Activated CD8-positive, alpha-beta memory T cell treated with anti-CD3 and anti-CD28 coated beads, Interleukin-2, amount 50 U/mL, for 1 hour (primary cell): ENCODE results near the gene PALLD.
"Not testable (repeated sequence)": the region's sequence is repeated elsewhere in the genome, so short reads cannot be mapped to it uniquely, and the experiment has no call there.

Source experiments
- DNase-seq: peaks from one replicate; pipeline ENCODE4 v3.0.0-alpha.2; 2020; ENCODE audit errors: extremely low read depth

The PALLD gene

DNA sequence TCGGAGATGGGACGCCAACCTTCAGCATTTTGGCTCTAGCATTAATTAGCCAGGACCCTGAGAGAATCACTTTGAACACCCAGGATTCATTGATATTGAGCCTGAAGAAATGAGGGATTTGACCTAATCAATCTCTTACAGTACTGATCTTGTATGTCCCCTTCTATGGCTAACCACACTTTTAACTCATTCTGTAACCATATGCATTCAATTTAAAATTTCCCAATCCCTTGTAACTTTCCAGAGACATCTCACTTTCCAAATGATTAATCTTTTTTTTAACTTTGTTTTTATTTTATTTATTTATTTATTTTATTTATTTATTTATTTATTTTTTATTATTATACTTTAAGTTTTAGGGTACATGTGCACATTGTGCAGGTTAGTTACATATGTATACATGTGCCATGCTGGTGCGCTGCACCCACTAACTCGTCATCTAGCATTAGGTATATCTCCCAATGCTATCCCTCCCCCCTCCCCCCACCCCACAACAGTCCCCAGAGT lies 205.8 kb downstream of the PALLD start:
- DNase-seq = not testable (repeated sequence)

DNA sequence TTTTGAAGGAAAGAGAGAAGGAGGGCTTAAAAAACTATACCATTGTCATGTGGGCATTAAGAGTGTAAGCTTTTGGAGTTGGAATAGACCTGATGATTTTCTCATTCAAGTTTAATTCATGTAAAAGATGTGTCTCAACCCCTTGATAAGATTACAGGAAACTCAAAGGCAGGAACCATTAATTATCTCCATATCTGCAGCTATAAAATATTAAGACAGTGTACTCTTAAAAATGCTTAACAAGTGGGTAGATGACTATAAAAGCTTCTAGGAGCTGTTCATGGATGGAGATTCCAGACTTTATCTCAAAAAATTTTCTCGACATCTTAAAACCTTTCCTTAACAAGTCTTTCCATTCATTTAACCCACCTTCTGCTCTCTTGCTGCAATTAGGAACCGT lies 208.3 kb downstream of the PALLD start:
- DNase-seq = no peak

DNA sequence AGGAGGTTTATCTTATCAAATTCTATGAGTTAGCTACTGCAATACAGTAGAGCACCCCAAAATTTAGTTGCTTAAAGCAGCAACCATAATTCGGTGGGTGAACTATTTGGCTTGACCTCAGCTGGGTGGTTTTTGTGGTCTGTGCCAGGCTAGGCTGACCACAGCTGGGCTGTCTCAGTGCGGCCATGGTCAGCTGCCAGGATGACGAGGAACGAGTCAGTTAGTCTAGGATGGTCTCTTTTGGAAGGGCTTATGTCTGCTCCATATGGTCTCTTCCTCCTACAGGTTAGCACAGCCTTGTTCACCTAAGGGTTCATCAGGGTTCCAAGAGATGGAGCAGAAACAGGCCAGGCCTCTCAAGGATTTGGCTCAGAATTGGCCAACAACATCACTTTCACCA lies 210.4 kb downstream of the PALLD start:
- no peak for DNase-seq

DNA sequence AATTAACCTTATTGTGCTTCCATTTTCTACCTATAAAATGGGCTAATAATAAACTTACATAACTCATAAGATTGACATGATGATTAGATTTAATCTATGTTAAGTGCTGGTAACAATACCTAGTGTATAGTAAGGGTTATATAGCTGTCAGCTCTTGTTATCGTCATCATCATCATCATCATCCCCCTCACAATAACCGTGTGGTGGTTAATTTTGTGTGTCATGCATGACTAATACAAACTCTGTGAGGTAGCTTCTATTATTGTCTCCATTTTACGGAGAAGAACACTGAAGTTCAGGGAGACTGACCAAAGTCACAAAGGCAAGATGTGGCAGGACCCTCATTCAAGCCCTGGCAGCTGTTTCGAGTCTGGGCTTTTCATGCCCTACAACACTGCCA lies 211.3 kb downstream of the PALLD start:
- DNase-seq = no peak

DNA sequence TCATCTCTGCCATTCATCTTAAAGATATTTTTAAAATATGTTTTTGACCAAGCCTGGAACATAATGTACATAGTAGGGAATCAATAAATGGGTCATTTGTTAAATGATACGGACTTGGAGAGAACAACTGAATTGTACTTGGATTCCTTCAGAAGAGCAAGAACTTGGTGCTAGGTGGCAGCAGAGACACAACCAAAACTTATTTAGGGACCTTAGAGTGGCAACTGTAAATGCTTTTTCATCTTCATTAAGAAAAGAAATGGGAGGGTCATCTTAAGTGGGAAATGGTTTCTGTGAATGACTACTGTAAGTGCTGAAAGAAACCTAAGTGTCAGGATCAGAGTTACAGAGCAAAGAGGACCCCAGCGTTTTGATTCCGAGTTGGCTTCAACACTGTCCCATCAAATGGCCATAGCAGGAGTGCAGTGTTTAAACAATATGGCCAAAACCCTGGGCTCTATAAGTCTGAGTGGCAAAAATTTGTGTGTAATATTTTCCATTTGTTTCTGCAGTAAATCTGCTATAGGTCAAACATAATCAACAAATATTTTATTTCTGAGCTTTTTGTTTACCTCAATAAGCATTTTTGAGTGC lies 213.6 kb downstream of the PALLD start:
- DNase-seq = no peak

DNA sequence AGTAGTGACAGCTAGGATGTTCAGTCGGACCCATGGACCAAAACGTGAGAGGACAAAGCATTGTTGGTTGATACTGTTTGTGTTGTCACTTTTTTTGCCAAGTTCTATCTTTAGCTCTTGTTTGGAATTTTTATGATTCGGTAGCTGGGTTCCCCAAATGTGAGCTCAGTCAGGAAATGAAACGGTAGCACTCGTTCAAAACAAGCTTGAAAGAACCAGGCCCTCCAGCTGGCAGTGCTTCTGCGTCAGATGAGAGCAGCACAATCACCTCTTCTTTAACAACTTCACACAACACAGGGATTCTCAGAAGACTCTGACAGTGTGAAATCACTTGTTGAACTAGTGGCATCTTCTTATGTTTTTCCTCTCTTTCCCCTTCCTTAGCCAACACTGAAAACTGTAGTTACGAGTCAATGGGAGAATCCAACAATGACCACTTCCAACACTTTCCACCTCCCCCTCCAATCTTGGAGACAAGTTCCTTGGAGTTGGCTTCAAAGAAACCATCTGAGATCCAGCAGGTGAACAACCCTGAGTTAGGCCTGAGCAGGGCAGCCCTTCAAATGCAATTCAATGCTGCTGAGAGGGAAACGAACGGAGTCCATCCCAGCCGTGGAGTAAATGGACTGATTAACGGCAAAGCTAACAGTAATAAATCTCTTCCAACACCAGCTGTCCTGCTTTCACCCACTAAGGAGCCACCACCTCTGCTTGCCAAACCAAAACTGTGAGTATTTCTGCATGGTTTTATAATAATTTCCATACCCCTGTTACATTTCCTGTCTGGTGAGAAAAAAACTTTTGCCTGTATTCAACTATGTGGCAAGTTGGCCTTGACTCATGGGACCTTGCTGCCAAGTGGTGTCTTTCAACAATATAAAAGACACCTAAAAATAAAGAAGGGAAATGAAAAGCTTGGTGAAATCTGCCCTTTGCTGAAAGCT lies 214.6 kb downstream of the PALLD start:
- no peak for DNase-seq

DNA sequence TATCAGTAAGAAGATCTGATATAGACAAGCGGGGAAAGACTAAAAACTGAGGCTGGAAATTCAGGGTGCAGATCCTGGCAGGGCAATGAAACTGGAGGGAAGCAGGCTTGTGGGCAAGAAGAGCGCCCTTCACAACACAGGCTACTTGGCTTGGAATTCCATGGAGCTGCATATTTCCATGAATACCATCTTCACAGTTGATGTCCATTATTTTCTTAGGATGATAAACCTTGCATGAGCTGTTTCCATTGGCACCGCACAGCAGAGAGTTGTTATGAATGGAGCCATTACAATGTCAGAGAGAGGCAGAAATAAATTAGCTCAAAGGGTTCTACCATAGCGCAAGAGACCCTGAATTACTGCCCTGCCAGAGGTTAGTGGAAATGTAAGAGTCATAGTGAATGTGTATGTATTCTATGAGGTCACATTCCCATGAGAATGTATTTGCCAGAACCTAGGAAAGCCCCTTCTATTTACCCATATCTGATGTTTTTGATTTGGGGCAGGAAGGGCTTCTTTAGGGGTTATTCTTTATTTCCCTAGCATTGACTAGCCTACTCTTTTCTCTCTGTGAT lies 215.6 kb downstream of the PALLD start:
- DNase-seq = no peak

DNA sequence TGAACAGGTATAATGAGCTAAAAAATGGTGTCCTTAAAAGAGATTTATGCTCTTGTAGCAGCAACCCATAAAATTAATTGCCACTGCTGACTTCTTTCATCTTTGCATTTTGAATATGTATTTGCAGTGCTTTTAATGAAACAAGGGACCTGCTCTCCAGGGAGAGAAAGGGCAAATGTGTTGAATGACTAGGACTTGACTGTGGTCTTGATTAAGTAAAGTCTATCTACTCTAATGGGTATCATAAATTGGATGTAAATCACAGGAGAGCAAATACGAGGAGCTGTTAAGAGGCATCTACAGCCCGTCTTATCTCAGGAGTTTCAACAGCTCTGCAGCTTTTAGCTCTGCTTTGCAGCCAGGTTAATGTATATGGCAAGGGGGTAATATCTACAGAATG lies 216.4 kb downstream of the PALLD start:
- no peak for DNase-seq

DNA sequence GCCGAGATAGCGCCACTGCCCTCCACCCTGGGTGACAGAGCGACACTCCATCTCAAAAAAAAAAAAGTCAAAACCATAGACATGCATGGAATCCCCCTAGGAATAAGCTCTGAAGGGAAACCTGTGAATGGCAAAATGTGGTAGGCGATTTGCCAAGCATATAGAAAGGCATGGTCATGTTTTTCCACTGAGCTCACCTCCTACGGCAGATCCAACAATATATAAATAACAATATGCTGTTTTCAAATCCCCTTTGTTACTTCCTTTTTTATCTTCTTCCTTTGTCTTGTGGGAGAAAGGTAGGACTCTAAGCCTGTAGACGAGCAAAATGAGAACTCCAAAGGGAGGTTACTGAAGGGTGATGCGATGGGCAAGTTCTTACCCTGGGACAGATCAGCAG lies 219.0 kb downstream of the PALLD start:
- no peak for DNase-seq

DNA sequence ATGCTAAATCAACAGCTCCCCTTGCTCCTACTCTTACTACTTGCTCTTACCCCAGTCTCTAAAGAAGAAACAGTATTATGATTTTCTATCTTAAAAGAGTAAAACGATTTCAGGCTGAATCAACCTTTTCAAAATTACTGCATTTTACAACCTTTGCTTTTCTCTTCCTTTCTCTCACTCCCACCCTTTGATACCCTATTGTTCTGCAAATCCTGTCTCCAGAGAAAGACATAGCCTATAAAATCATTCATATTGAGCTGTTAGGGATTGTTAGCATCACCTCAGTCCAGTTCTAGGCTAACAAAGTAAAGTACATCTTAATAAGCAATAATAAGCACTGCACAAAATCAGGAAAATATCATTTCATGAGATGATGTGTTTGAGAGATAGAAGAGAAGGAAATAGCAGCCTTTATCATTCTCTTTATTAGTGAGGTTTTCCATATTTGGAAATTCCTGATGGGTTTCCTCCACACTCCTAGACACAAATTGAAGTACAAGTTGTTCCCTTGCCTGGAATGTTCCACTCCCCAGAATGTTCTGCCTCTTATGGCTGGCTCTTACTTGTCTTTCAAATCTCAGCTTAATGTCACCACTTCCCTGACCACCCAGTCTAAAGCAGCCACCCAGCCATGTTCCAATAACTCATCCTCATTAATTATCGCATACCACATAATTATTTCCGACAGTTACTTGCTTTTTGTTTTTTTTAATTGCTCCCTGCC lies 219.7 kb downstream of the PALLD start:
- no peak for DNase-seq

DNA sequence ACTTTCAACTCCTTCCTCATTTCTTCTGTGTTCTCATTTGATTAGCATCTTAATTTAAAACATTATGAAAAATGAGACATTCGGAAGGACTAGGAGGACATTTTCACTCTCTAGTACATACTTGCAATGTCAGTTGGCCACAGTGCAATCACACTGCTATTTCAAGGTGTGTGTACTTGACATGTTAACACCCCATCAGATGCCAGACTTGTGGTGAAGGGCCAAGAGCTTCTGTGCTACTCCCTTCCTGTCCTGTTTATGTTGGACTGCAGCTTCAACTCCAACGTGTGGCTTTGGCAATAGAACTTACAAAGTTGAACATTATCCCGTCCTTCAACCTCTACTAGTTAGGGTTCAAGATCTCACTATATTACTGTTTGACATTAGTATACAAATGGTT lies 221.0 kb downstream of the PALLD start:
- DNase-seq = no peak

DNA sequence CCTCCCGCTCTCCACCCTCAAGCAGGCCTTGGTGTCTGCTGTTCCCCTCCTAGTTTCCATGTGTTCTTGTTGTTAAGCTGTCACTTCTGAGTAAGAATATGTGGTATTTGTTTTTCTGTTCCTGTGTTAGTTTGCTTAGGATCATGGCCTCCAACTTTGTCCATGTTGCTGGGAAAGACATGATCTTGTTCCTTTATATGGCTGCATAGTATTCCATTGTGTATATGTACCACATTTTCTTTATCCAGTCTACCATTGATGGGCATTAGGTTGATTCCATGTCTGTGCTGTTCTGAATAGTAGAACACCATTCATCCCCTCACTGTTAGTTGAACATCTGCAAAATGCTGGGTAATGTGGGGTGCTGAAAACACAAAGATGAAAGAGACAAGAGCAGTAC lies 222.9 kb downstream of the PALLD start:
- DNase-seq = no peak

DNA sequence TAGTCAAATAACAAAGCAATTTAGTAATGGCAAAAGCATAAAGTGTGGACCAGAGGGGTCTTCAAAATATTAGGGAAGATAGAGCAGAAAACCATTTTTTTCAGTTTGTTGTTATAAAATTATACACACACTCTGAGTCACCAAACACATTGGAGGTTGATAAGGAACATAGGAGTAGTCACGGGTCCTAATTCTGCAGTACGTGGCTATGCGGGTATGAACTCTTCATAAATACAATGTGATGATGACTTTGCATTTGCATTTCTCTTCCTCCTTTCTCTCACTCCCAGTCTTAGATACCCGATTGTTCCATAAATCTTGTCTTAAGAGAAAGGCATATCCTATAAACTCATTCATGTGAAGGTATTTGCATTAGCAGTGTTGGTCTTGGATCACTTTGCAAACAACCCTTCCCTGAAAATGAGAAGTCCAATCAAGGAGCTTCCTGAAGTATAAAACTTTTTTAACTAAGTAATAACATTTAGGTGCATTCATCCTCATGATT lies 223.6 kb downstream of the PALLD start:
- no peak for DNase-seq

DNA sequence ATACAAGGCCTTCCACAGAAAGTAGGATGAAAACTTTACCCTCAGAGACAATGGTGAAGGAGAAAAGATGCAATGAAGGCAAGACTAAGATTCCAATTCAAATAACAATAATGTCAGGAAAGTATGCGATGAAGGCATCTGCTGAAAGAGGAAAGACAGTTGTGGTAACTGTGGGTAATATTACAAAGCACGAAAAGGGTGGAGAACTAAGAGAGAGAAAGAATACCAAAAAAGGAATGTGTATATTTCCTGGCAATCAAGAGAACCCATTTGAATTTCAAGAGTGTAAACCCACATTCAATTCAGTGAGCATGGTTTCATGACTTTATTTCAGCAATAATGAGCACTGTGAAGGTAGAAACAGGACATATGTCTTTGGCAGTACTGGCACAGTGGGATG lies 225.5 kb downstream of the PALLD start:
- DNase-seq = no peak

DNA sequence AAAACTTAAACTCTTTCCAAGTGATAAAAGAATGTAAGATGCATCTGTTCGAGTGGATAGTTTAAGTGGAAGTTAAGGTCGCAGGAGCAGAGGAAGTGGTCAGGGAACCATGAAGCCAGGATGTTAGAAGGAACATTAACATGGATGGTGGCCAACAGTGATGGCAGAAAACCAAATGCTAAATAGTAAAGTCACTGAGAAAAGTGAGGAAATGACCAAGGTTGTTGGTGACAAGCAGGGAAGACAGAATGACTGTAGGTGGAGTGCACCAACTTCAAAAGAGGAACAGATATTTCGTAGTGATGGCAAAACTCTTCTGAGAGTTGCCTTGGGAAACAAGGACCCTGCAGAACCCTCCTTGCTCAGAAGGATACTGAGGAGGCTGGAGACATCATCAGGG lies 226.2 kb downstream of the PALLD start:
- no peak for DNase-seq

DNA sequence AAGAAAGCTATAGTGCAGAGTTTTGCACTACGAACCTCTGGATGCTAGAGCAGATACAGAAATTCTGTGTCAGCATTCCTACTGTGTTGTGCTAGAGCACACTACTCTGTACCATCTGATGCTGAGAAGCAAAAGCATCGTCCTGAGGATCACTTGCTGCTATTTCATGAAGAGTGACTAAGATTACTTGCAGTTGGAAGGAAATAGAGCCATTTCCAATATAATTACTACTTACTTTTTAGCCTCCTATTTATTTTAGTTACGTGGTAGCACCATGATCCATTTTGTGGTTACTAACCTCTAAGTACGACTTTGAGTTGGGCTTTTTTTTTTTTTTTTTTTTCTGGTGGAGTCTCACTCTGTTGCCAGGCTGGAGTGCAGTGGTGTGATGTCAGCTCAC lies 226.7 kb downstream of the PALLD start:
- no peak for DNase-seq

DNA sequence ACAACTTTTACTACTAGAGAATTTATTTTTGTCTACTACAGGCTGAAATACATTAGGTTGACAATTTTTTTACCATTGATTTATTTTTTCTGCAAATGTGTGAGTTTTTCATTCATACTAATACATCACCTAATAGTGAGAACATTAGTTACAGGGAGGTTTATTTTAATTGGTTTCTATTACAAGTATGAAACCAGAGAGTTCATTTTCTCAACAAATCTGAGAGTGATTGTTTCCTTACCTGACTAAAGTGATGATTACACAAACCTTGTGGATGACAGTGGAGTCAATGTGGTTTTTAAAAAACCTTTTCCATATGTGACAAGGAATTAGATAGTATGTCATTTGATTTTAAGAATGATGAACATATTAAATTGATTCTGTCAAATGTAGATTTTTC lies 227.4 kb downstream of the PALLD start:
- no peak for DNase-seq

DNA sequence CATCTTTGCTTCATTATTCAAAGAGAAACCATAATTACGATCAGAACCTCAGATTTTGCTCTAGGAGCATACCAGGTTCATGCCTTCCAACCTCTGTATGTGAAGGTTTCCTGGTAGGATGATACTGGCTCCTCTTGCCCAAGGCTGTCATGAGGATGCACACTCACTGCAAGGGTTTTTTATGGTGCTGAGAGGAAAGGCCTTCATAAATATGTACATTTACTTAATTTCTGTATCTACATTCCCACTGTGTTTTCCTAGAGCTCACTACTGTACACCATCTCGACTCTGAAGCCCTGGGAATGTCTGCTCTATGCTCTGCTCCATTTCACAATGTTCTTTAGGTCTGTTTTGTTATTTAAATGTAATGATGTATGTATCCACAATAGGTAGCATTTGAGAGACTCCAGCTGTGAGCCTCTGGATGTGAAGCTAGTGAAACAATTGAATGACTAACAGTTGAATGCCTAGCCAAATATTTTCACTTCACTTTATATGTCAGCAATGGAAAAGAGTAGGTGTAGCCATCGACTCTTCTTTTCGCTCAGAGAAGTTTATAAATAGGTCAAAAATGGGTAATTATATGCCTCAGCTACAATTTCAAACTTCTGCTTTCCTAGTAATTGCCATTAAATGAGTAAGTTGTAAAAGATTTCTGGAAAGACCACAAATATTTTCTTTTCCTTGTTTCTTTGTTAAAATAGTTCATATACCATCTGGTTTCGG lies 228.0 kb downstream of the PALLD start:
- no peak for DNase-seq

DNA sequence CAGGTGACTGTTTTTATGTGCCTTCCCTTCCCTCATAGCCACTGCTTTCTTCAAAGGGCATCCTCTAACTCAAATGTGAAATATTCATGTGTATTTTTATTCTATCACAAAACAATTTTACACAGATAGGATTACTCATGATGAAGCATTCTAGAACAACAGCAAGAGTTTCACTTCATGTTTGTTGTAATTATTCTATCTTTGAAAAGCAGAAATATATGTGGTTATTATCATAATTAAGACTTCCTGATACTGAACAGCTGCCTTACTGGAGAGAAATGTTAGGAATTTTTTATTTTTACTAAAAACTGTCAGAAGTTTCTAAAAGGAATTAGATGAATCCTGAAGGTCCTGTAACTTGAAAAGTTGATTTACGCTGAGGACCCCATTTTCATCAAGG lies 229.1 kb downstream of the PALLD start:
- DNase-seq = no peak

DNA sequence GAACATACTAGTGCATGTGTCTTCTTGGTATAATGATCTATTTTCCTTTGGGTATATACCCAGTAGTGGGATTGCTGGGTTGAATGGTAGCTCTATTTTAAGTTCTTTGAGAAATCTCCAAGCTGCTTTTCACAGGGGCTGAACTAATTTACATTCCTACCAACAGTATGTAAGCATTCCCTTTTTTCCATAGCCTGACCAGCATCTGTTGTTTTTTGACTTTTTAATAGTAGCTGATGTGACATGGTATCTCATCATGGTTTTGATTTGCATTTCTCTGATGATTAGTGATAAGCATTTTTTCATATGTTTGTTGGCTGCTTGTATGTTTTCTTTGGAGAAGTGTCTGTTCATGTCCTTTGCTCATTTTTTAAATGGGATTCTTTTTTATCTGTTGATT lies 230.3 kb downstream of the PALLD start:
- not testable (repeated sequence) for DNase-seq

DNA sequence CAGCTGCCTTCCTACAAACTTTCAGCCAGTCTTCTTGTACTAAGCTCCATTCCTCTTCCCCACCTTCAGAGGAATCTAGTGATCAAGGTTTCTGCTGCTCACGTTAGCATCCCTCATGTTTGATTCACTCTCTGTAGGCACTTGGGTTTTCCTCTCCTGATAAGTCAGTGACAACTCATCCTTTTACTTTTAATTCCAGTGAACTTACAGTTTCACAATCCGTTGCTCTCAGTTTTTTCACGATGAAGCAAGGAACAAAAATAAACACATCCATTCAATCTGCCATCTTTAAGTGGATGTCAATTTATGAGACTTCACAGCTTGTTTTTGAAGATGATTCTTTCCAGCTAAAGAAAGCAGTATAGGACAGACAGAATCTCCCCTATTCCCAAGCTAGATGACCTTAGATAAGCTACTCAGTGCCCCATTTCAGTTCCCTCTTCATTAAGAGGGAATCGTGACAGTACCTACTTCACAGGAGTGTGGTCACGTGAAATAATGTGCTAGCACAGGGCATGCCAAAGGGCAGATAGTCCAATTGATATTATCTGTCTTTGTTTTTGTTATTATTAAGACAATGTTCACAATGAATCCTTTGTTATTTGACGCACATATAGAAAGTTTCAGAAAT lies 234.3 kb downstream of the PALLD start:
- no peak for DNase-seq
